Measurements from ENCODE around the gene CLDN2. TPM values are rescaled to one million over a fixed set of nuclear protein-coding genes. Genes with fewer than 3 reads are reported as not detected.

Gene CLDN2
- total RNA-seq, 1 donor from 2014 or later: 0.06 TPM

DNA sequence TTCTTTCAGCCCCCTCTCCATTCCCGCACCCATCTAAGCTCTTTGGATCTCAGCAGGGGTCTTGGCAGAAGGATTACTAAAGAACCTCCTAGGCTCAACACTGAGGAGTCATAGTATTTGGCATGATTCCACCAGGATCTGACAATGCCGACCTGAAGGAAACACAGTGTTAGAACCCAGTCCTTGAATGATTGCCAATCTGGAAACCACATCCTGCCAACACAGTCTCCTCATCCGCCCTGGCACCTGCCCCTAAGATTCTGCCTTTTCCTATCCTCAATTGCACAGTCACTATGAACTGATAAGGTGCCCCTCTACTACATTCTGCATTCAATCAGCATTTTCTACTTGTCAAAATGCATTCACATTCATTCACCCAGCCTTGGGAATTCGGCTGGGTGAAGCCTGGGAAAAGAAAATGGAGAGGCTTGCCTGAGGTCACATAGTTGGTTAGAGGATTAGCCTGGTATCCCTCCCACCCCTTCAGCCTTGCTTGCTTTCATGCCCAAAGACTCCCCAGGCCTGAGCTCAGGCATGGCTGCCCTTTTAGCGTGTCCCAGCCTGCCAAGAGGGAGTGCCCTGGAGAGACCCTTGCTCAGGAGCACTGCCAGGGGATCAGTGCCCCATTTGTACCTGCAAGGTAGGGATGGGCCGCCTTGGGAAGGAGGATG, 2.2 kb upstream of the CLDN2 start:
- no peak overlapping the region for H3K4me3 ChIP-seq (ENCODE audit: low read depth, low read length)
- no peak for DNase-seq (ENCODE audit: low read depth)
- TF ChIP-seq, protein P1, sequence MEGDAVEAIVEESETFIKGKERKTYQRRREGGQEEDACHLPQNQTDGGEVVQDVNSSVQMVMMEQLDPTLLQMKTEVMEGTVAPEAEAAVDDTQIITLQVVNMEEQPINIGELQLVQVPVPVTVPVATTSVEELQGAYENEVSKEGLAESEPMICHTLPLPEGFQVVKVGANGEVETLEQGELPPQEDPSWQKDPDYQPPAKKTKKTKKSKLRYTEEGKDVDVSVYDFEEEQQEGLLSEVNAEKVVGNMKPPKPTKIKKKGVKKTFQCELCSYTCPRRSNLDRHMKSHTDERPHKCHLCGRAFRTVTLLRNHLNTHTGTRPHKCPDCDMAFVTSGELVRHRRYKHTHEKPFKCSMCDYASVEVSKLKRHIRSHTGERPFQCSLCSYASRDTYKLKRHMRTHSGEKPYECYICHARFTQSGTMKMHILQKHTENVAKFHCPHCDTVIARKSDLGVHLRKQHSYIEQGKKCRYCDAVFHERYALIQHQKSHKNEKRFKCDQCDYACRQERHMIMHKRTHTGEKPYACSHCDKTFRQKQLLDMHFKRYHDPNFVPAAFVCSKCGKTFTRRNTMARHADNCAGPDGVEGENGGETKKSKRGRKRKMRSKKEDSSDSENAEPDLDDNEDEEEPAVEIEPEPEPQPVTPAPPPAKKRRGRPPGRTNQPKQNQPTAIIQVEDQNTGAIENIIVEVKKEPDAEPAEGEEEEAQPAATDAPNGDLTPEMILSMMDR (conservative IDR thresholded peaks at IDR 0.05; ENCODE audit: low read depth, low read length): no peak

DNA sequence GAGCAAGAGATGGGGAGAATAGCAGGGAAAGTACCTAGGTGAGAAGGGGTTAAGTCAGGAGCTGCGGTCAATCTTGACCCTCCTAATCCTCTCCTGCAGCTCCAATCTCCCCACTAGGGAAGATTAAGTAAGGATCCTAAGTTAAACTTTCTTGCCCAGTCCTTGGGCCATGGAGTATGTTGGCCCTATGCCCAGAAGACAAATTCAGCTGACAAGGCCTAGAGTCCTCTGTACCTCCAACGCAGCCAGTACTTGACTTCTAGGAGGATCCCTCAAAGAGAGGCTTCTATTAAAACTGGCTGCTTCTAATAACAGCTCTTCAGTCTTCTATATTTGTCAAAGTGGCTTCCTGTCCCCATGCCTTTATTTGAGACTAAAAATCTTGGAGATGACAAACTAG, 1.4 kb downstream of the CLDN2 start:
- H3K4me3 ChIP-seq (ENCODE audit: low read depth, low read length): no peak overlapping the region
- TF ChIP-seq, protein P1 (conservative IDR thresholded peaks at IDR 0.05; ENCODE audit: low read depth, low read length): no peak
- DNase-seq (ENCODE audit: low read depth): no peak

DNA sequence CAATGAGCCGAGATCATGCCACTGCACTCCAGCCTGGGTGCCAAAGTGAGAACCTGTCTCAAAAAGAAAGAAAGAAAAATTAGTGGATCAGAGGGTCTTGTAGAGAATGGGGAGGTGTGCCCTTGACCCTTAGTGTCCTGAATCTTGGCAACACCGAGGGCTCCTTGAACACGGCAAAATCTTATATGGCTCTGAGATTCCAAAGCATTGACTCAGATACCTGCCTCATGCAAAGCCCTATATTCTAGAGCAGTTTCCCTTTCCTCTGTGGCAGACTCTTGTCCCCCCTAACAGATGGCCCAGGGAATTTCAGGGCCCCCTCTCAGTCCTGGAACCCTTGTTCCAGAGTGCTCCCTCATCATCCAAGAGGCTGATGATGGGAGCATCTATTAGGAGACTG, 6.8 kb downstream of the CLDN2 start:
- no peak overlapping the region for H3K4me3 ChIP-seq (ENCODE audit: low read depth, low read length)
- TF ChIP-seq, protein P1 (conservative IDR thresholded peaks at IDR 0.05; ENCODE audit: low read depth, low read length): no peak
- no peak for DNase-seq (ENCODE audit: low read depth)

DNA sequence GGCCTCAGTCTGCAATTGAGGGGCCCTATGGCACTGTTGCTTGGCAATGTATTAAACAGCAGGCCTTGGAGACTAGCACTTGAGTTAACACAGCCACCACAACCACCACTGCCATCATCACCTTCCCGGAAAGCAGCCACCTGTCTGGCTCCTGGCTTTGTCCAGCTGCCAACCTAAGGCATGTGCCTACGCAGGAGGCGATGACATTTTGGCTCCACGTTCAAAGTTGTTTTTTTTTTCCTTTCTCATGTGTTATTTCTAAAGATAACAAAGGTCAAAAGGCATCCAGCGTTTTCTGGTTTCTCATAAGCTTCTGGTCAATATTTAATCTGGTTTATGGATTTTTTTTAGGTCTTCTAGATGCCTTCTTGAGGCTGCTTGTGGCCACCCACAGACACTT, 7.5 kb downstream of the CLDN2 start:
- H3K4me3 ChIP-seq (ENCODE audit: low read depth, low read length): peak overlapping the region; percentile 50
- TF ChIP-seq, protein P1 (conservative IDR thresholded peaks at IDR 0.05; ENCODE audit: low read depth, low read length): no peak
- no peak for DNase-seq (ENCODE audit: low read depth)

DNA sequence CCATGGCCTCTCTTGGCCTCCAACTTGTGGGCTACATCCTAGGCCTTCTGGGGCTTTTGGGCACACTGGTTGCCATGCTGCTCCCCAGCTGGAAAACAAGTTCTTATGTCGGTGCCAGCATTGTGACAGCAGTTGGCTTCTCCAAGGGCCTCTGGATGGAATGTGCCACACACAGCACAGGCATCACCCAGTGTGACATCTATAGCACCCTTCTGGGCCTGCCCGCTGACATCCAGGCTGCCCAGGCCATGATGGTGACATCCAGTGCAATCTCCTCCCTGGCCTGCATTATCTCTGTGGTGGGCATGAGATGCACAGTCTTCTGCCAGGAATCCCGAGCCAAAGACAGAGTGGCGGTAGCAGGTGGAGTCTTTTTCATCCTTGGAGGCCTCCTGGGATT, 8.0 kb downstream of the CLDN2 start:
- H3K4me3 ChIP-seq (ENCODE audit: low read depth, low read length): peak overlapping the region; percentile 50
- DNase-seq (ENCODE audit: low read depth): no peak
- TF ChIP-seq, protein P1 (conservative IDR thresholded peaks at IDR 0.05; ENCODE audit: low read depth, low read length): no peak

DNA sequence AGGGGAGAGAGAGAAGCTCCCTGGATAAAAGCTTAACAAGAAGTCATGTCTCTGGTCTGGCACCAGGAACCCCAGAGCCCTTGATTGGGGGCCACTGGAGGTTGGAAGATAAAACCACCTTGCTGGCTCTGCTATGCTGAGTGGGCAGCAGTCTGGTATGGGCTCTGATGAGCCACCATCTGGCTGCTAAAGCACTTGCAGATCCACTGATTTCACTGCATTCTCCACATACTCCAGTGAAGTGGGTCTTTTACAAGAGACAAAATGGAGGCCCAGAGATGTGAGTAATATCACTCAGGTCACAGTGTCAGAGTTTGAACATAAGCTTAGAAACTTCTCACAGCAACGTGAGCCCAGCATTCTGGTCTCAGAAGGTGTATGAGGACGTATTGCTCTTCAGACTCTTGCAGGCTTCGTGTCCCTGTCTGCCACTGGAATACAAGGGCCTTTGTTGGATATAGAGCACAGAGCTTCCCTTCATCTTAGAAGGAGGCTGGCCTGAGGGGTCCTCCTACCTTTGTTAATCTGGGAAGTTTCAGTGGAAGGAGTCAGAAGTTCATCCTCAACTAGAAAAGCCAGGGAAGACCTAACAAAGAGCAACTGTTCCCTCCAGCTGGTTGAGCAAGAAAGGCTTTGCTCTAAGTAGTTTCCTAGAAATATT, 11.8 kb downstream of the CLDN2 start:
- H3K4me3 ChIP-seq (ENCODE audit: low read depth, low read length): no peak overlapping the region
- DNase-seq (ENCODE audit: low read depth): no peak
- TF ChIP-seq, protein P1 (conservative IDR thresholded peaks at IDR 0.05; ENCODE audit: low read depth, low read length): no peak

DNA sequence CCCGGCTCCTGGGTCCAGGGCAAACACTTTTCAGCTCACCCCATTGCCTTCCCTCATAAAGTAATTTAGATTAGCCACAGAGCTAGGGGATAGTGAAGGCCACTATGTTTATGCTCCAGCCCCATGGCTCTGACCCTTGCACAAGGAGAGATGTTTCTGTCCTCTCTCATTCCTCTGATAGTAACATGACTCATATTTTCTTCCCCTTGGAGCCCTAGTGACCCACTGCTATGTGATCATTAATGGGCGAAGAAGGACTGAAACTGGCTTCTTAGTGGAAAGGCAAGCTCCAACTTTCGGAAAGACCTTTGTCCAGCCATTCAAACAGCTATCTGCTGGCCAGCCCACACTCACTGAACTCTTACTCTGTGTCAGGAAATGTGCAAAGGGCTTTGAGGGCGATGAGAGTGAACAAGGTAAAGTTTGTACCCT, 12.3 kb downstream of the CLDN2 start:
- DNase-seq (ENCODE audit: low read depth): no peak
- TF ChIP-seq, protein P1 (conservative IDR thresholded peaks at IDR 0.05; ENCODE audit: low read depth, low read length): no peak

More for the DNA sequence above, 12.3 kb downstream of the CLDN2 start:
- H3K4me3 ChIP-seq (ENCODE audit: low read depth, low read length): no peak overlapping the region
